ENCODE results near the gene ZNF761.

GRCh38 chr19:53485046-53486004, 53.5 kb downstream of the ZNF761 start:
- TF ChIP-seq CTCF (IDR thresholded peaks at IDR 0.05): no peak
- no peak for TF ChIP-seq POLR2A (IDR thresholded peaks at IDR 0.05)

Data from thyroid gland (tissue), 4 donors.